ENCODE measurements around the gene ROGDI.

The ROGDI gene

GRCh38 chr16:4765511-4766474 lies 36.6 kb downstream of the ROGDI start:
- DNase-seq: no peak

DNA sequence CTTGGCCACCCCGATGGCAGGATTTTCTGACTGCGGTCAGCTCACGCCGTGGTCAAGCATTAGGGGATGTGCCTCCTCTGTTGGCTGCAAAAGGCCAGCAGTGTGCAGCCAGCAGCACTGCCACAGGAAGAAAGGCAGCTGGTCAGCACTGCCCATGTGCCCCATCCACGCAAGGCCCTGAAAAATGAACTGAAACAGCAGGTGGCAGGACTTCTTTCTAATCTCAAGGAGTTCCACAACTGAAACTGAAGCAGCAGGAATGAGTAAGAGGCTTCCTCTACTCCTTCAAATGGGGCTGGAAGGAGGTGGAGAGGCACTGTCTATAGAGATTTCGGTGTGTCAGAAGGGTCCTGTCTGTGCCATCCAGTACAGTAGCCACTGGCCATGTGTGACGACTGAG lies 38.6 kb downstream of the ROGDI start:
- DNase-seq: no peak

- DNase-seq: no peak
Measured at GRCh38 chr16:4762205-4762604, 40.2 kb downstream of the ROGDI start.

DNA sequence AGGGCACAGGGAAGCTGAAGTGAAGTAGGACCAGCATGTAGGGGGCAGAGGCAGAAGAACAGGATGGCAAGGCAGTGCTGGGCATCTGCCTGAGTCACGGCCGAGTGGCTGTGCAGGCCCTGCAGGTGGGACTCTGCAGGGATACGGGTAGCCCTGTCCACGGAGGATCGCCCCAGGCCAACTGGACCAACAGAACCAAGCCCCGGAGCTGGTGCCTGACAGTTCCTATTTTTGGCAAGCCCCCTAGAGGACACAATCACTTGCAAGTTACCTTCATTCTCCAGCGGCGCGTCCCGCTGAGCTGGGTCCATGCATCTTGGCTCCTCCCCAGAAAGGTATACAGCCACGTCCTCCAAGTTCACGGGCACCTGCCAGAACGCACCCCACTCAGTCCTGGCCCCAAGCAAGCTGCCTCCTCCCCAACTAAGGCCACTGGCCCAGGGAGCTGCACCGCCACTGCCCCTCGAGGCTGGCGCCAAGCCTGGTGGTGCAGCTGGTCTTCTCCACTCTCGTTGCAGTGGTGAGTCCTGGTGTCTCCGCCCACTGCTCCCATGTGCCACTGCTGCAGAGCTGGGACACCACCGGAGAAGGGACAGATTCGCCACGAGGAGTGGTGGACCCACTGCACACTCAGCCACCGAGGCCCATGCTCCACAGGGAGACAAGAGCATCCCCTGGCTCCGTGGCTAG lies 42.1 kb downstream of the ROGDI start:
- no peak for DNase-seq

- no peak for DNase-seq
Measured at GRCh38 chr16:4755687-4756086, 46.7 kb downstream of the ROGDI start.

- DNase-seq: no peak
Measured at GRCh38 chr16:4754865-4755264, 47.6 kb downstream of the ROGDI start.

DNA sequence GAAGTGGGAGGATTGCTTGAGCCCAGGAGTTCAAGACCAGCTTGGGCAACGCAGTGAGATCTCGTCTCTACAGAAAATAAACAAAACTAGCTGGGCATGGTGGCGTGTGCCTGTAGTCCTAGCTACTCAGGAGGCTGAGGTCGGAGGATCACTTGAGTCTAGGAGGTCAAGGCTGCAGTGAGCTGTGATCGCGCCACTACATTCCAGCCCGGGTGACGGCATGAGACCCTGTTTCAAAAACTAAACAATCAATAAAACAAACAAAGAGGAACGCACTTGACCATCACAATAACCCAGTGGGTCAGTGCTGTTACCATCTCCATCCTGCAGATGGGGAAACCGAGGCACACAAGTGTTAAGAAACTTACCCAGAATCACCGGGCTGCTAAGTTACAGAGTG lies 49.2 kb downstream of the ROGDI start:
- no peak for DNase-seq

- no peak for DNase-seq
Measured at GRCh38 chr16:4752351-4753100, 49.9 kb downstream of the ROGDI start.

DNA sequence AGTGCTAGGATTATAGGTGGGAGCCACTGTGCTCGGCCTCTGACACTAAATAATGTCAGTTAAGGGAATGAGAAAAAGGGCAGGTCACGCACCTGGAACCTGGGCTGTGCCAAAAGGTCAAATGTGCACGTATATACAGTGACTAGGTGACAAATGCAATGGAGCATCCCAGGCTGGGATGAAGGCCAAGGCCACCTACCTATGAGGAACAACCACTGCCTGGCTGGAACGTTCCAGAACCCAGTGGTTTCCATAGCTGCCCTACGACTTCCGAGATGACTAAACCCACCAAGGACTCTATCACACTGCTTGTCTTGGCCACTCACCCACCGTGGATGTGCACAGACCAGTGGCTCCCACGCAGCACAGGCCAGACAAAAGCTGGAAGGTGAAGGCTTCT lies 51.5 kb downstream of the ROGDI start:
- DNase-seq: no peak

GRCh38 chr16:4749700-4750257 lies 52.7 kb downstream of the ROGDI start:
- no peak for DNase-seq

DNA sequence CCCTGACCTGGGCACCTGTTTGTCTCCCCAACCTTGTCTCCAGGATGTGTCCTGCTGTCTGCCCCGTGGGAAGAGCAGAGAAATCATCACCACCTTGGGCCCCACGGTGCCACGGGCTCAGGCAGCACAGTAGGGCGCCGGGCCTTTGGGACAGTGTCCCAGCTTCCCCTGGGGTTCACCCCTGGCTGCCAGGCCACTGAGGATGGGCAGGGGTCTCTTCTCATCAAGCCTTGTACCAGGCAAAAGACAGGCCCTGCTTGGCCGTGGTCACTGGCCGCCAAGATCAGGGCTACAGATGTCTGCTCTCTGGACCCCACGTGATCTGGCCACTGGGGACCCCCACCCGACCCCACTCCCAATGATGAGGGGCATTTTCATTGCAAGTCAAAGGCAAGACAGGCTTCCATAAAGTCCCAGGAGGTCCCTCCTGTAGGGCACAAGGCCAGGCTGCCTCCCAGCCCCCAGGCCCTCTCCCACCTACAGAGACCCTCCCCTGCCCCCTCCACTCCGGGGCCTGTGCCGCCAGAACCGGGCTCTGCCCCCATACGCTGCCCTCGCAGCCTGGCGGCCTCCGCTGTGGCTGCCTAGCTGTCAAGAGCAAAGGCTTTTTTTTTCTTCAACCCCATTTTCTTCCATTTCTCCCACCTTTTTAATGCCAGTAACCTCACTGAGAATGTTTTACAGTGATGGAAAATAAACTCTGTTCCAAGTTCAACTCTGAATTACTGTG lies 53.6 kb downstream of the ROGDI start:
- DNase-seq: no peak

- DNase-seq: no peak
Measured at GRCh38 chr16:4747906-4748681, 54.3 kb downstream of the ROGDI start.

DNA sequence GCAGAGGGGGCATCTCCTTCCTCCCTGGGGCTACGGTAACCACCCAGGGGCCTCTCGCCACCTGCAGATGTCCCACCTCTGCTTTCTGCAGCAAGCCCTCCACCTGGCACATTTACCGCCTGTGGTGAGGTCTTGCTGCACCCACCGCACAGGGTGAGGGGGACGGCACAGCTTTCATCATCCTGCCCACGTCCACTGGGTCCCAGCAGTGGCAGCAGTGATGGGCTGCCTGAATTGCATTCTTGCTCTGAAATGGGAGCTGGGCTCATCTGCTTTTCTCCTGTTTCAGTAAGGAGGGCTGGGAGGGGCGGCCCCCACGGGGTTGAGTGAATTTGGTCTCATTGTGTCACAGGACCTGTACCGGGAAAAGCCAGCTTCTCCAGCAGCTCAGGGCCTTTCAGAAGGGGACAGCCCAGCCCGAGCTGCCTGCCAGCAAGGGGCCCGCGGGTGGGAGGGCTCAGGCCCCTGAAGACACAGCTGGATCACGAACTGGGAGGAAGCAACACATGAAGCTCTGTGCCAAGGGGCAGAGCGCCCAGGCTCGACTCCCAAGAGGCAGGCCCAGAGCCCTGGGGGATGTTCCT lies 55.4 kb downstream of the ROGDI start:
- no peak for DNase-seq

All from activated effector memory CD4-positive, alpha-beta T cell treated with Interleukin-2 at 50 U/mL for 16 hours (primary cell).